CD4-positive, alpha-beta T cell treated with Interleukin-4 for 1 hour (primary cell): ENCODE results near the gene LBHD1.
A peak's percentile ranks its signal among the peaks of the same experiment; 100 is the strongest.
"Not testable (repeated sequence)": the region's sequence is repeated elsewhere in the genome, so short reads cannot be mapped to it uniquely, and the experiment has no call there.

Experiments
- DNase-seq, 2 donors: peaks; one replicate each; pipeline ENCODE4 v3.0.0-alpha.2; 2020 to 2022

The LBHD1 gene

DNA sequence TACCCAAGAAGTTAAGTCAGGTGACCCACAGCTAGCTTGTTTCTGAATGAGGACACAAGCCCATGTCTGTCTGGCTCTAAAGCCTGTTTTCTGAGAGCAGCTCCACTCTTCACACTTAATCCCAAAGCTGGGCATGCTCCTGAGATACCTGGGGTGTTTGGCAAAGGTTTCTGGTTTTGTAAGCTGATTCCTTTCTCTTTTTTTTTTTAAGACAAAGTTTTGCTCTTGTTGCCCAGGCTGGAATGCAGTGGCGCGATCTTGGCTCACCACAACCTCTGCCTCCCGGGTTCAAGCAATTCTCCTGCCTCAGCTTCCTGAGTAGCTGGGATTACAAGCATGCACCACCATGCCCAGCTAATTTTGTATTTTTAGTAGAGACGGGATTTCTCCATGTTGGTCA lies 21.6 kb upstream of the LBHD1 start:
- not testable (repeated sequence) for DNase-seq

DNA sequence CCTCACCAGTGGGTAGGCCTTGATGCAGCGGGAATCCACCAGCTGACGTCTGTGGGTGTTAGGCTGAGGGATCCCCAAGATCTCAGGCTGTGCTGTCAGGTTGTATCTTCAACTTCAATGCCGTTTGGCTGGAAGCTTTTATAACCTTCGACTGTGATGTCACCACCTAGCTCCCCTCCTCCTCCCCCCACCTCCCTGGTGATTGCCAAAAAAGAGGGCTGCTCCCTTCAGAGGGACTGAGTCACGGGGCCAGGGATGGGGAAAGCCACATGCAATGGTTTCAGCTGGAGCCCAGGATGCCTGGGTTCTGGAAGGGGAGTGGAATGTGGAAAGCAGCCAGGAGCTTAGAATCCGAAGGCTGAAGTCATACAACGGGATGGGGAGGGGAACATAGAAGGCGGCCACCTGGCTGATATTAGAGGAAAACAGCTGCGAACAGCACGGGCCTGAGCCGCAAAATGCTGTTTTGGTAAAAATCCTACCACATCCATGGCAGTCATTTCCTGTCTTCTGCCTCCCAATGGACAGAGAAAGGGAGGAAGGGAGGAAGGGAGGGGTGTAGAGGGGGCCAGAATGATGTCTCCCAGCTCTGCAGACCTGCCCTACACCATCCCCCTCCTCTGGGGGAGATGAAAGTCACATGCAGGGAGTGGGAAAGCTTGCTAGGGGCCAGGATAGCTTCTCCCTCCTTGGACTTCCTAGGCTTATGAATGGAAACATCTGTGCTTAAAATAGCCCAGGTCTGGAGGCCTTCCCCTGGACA lies 17.5 kb upstream of the LBHD1 start, which contains the start of gene LRRN4CL:
Gene LRRN4CL (minus strand): TSS at position 110 of the 763 bp plus-strand sequence. CDS start 1,022 bp downstream, outside the sequence.
- DNase-seq, result no peak

DNA sequence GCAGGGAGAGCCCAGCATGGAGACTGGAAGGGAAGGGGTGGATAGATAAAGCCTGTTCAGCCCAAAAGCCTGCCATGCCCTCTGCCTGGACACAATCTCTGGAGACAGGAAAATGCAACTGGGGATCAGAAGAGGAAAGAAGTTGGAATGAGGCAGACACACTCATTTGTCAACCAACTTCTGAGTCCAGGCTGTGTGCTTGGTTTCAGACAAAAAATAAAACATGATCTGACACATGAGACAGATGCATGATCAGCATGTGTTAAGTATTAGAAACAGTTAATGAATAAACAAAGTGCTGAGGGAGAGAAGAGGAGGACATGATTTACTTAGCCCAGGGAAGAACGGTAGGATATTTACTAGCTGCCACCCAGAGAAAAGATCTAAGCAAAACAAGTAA lies 16.4 kb upstream of the LBHD1 start:
- no peak for DNase-seq

DNA sequence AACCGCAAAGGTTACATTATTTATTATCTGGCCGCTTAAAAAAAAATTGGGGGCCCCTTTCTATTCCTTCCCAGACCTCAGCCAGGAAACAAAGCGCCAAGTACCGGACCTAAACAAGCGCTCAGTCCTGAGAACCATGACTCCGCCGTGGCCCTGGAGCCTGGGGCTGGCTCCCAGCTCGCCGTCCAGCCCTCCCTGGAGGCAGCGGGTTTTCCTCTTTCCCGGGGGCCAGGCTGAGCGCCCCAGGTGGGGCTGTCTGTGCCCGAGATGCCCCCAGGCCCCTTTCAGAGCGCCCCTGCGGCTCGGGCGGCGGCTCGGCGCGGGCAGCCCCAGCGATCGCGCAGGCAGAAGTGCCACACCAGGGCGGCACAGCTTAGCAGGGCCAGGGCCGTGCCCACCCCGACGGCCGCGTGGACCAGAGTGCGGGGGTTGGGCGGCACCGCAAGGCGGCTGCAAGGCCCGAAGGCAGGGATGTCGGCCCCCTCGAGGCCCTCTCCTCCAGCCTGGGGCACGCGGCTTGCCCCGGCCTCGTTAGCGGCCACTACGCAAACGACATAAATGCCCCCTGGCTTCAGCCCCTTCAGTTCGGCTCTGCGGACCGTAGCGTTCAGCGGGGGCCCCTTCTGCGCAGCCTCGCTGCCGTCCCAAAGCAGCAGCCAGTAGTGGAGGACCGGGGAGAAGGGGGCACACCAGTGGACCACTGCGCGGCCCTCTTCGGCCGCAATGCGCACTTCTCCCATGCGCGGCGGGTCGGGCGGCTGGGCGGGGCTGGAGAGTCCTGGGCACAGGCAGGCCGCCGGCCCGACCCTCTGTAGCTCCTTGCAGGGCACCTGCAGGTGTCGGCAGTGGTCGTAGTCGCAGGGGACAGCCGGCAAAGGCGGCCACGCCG lies 15.7 kb upstream of the LBHD1 start:
- no peak for DNase-seq

DNA sequence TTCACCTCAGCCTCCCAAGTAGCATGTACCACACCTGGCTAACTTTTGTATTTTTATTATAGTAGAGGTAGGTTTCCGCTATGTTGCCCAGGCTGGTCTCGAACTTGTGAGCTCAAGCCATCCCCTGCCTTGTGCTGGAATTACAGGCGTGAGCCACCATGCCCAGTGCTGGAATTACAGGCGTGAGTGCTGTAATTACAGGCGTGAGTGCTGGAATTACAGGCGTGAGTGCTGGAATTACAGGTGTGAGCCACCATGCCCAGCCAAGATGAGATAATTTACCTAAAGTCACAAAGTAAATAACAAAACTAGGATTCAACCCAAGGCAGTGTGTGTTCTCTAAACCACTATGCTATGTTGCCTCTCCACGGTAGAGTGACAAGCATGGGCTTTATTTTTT lies 10.5 kb upstream of the LBHD1 start:
- no peak for DNase-seq

DNA sequence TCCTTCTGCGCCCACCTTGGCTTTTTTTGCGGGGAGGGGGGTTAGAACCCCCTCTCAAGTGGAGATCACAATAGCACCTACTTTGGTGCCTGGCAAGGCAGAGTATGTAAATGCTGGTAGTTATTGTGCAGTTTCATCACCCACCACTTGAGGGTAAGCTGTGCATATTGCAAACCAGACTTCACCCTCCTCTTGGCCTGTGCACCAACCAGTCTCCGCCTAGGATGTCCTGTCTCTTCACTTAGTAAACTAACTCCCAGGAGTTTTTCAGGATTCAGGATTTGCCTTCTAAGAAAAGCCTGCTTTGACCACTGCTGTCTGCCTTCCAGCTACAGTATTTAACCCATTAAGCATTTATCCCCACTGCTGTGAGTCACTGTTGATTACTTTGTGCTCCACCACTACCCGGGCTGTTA lies 8.8 kb upstream of the LBHD1 start:
- DNase-seq, result peak; percentile 48 to 63

DNA sequence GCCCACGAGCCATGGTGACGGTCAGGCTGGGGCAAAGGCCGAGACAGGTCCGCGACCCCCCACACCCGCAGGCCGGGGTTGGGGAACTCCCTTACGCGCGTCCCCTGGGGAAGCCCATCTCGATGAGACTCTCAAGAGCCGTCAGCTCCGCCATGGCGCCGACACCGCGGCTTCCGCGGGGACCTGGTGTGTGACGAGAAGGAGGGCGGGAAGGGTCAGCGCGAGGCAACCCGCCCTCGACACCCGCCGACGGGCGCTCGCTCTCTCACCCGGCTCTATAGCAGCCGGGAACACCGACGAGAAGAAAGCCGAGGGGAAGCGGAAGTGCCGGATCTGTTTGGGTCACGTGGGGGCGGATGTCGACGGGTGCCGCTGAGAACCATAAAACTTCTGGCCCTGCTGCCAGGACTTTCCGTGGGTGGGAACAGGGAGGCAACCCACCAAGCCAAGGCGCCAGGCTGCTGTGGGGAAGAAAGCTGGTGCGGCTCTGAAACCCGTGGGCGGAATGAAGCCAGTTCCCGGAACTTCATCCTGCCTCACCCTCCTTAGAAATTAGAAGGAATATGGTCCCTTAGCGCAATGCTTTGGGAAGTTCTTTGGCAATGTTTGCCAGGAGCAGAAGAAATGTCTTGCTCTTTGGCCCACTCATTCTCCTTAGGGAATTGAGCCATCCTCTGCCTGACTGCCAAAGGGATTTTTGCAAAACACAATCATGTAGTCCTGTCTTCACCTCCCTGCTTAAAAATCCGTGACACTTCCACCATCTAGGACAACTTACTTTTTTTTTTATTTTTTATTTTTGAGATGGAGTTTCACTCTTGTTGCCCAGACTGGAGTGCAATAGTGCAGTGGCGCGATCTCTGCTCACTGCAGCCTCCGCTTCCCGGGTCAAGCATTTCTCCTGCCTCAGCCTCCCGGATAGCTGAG lies 7.0 kb upstream of the LBHD1 start, which contains the start of gene UBXN1:
Gene UBXN1 (minus strand): TSS at position 304 of the 927 bp plus-strand sequence. CDS start 150 bp downstream, at position 154.
- peak; percentile 87 to 88 for DNase-seq

DNA sequence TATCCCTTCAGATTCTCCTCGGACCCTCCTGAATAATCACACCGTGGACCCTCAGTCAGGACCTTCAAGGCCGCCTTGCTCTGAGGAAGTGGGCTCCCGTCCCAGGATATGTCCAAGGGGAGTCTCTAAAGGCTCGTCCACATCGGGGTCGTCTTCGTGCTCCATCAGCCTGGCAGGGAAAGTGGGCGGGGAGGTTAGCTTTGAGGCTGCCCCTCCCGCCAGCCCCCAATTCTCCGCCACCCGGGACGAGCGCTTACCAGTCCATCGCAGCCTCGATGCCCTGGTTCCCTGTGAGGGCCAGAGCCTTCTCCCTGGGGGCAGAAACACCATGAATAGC lies 6.3 kb upstream of the LBHD1 start:
- no peak for DNase-seq

DNA sequence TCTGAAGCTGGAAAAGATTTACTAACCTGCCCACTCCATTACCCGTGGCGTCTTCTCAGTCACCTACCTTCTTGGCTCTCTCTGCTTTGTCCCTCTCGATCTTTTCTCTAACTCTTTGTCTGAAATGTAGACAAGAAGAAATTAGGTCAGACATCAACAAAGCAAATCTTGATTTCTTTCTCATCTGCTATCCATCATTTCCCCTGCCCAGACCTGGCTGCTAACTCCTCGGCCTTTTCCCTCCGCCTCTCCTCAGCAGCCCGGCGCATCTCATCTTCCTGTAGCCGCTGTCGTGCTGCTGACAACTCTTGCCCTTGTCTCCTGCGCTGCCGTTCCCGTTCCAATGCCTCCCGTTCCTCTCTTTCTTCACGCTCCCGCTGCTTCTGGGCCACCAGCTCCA lies 5.6 kb upstream of the LBHD1 start:
- no peak for DNase-seq

DNA sequence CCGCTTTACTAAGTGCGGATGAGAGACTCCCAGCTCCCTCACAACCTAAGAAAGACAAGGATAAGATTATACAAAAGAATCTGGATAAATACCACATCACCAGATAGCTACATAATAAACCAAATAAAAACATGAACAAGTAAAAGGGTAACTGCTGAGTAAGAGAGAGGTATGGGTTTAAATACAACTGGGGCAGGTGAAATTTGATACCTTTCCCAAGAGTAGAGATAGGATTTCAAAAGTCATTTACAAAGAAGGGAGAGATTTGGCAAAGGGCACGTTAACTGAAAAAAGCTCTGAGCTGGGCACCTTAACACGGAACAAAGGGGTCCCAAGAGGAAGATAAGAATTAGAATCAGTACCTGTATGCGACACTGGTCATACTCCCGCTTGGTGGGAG lies 5.1 kb upstream of the LBHD1 start:
- no peak for DNase-seq

DNA sequence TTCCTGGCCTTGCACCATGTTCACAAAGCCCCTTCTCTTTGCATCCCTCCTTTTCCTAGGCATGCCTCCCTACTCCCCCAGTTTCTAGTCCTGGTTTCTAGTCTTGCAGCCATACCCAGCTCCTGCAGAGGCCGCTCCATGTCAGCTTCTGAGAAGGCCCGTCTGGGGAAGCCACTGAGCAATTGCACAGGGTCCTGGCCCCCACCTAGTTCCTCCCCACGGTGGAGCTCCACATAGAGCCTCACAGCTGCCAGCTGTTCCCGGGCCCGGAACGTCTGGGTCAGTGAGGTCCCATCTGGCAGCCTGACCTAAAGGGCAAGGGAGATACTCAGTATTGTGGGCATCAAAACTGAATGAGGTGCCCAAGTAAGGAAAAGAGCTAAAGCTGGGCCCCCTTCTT lies 4.6 kb upstream of the LBHD1 start:
- no peak for DNase-seq

DNA sequence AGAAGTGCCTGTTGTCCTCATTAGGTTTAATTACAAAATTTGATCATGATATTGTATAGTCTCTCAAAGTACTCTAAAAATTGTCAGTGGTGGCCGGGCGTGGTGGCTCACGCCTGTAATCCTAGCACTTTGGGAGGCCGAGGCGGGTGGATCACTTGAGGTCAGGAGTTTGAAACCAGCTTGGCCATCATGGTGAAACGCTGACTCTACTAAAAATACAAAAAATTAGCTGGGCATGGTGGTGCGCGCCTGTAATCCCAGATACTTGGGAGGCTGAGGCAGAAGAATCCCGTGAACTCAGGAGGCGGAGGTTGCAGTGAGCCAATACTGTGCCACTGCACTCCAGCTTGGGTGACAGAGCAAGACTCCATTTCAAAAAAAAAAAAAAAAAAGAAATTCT lies 3.3 kb upstream of the LBHD1 start:
- DNase-seq, result not testable (repeated sequence)

DNA sequence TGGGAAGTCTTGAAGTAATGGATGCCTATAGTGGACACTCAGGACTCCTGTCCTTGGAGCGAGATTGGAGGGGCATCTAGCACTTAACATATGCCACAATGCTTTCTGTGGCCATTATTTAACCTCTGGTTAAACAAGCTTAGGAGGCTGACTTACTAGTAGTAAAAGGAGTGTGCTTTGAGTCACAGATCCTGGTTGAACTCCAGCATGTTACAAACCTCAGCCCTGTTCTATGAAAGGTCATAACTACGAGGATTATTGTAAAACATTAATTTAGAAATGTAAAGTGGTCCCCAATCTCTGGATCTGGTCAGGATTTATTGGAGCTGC lies 1.1 kb upstream of the LBHD1 start:
- no peak for DNase-seq

DNA sequence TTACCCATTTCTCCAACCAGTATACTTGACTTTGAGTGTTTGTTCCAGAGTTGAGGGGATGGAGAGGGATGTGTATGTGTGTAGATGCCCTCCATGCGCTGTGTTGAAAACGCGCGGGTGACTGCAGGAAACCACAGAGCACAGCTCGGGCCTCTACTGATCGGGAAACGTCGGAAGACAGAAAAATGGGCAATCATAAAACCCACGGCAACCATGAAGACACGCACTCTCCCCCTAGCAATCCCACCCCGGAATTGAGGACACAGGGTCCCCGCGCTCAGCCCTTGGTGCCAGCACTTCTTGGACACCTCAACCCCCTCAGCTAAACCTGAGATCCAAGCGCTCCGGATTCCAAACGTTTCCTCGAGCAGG lies 845 bp downstream of the LBHD1 start:
- no peak for DNase-seq

DNA sequence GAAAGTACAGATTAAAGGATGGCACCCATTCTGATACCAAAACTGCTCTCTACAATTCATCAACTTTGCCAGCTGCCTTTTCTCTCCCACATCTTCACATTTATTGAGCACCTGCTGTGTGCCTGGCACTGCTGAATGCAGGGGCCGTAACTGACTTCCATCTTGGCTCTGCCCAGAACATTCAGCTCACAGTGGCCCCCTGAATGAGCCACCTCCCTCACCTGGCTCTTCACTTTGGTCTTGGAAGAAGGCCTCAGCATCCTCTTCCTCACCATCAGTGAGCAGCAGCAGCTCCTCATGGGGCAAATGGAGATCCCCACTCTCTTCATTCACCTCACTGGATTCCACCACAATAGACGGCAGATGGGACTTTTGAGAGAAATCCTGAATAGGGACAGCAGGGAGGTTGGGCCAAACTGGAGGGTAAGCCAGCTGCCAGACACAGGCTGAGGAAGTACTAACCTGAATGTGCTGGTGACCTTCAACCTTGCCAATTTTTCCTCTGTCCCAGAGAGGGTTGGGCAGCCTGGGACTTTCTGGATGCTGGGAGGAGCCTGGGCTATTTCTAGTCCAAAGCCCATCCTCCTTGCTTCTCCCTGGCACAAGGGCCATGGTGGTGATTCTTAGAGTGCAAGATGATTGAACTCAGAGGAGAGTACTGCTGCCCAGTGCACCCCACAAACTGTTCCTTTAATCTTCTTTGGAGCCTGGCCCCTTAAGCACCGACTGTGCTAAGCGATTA lies 2.5 kb downstream of the LBHD1 start:
- DNase-seq, result no peak

DNA sequence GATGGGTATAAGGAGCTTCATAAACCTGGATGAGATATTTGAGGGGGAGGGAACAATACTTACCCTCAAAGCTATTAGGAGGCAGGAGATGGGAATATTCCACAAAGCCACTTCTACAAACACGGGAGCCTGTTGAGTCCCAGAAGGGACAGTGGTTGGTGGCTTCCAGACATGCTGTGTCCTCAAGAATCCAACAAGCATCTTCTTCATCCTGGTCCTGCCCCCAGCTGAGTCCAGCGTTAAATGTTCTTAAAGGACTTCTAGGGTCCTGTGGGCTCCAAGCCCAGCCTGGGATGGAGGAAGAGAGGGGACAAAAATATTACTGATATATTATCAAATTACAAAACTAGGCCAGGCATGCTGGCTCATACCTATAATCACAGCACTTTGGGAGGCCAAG lies 4.6 kb downstream of the LBHD1 start:
- DNase-seq, result no peak

DNA sequence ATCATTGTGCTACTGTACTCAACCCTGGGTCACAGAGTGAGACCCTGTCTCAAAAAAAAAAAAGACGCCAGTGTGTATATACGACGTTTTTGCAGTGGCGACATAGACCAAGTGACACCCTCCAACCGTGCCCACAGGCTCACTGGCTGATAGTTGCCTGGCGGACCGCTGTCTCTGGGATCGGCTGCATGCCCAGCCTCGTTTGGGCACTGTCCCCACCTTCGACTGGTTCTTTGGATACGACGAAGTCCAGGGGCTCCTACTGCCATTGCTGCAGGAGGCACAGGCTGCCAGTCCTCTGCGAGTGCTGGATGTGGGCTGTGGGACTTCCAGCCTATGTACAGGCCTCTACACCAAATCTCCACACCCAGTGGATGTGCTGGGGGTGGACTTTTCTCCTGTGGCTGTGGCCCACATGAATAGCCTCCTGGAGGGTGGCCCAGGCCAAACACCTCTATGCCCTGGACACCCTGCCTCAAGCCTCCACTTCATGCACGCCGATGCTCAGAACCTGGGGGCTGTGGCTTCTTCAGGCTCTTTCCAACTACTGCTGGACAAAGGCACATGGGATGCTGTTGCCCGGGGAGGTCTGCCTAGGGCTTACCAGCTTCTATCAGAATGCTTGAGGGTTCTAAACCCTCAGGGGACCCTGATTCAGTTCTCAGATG lies 5.7 kb downstream of the LBHD1 start:
- DNase-seq, result no peak

DNA sequence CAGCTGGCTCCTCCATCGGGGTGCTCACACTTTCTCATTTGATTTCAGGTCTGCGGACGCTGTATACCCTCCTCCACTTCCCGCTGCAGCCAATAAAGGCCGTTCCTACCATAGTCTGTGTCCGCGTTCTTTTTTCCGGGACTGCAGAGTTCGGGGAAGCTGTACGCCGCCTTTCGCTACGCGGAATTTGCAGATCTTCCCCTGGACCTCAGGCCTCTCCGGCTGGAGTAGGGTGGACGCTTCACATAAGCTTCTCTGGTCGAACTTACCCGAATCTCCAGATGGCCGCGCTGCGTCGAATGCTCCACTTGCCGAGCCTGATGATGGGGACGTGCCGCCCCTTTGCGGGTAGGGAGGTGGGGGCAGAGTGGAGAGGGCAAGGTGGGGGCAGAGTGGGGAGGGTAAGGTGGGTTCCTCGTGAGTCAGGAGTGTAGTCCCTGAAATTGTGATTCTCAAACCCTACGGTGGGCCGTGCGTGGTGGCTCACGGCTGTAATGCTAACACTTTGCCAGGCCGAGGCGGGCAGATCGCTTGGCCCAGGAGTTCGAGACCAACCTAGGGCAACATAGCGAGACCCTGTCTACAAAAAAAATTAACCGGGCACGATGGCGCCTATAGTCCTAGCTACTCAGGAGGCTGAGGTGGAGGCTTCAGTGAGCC lies 6.3 kb downstream of the LBHD1 start:
- peak; percentile 62 to 67 for DNase-seq

DNA sequence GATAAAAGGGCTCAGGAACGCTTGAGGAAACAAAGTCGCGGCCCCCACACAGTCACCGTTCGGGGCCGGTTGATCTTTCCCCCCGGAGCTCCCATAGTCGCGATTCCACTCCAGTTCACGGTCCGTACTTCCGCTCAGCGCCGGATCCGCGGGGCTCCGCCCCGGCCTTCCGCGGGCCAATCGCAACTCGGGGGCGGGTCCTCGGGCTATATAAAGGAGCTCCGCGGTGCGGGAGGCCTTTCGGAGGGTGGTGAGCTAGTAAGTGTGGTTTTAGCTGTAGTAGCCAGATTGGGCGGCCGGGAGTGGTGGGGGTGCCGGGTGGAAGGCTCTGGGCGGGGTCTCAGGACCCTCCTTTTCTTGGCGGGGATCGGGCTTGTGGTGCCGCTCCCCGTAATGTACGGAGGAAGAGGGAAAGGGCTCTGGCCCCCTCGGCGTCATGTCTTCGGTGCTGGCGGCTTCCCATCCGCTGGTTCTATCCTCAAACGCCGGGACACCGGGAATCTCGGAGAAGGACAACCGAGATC lies 6.9 kb downstream of the LBHD1 start, which contains the start of the genes C11orf98 and CSKMT:
Gene C11orf98 (minus strand): TSS at position 136 of the 524 bp plus-strand sequence. CDS start 41 bp downstream, at position 95.
Gene CSKMT (plus strand): TSS at position 238 of the 524 bp plus-strand sequence. CDS start 568 bp downstream, outside the sequence.
- DNase-seq, result peak; percentile 95 to 97

DNA sequence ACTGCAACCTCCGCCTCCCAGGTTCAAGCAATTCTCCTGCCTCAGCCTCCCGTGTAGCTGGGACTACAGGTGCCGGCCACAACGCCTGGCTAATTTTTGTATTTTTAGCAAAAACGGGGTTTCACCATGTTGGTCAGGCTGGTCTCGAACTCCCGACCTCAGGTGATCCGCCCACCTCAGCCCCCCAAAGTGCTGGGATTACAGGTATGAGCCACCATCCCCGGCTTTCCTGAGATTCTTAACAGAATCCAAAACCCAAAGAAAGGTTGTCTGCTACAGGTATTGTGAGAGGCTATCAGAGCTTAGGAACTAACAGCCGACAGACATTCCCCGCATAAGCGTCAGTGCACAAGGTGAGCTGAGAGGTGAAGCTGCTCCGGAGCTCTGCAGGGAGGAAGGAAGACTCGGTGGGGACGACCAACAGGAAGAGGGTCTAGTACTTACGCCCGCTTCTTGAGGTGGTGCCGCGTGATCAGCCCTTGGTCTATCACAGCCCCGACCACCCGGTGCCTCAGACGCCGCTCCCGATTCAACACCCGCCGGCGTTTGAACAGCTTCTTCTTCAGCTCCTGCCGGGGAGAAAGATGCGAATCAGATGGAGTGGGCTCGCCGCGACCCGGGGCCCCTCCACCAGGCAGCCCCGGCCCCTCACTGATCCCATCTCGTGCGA lies 7.5 kb downstream of the LBHD1 start:
- peak; percentile 65 for DNase-seq
